ENCODE results near the gene NEK4. TPM values are rescaled to one million over a fixed set of nuclear protein-coding genes. Genes with fewer than 3 reads are reported as not detected.

NEK4 gene
- total and polyA plus RNA-seq, 10 of the 15 experiments (the other 5 are each of a cell fraction or from before 2014, with no cell fraction given): 7.0 to 29.1 (median 16.4) TPM

DNA sequence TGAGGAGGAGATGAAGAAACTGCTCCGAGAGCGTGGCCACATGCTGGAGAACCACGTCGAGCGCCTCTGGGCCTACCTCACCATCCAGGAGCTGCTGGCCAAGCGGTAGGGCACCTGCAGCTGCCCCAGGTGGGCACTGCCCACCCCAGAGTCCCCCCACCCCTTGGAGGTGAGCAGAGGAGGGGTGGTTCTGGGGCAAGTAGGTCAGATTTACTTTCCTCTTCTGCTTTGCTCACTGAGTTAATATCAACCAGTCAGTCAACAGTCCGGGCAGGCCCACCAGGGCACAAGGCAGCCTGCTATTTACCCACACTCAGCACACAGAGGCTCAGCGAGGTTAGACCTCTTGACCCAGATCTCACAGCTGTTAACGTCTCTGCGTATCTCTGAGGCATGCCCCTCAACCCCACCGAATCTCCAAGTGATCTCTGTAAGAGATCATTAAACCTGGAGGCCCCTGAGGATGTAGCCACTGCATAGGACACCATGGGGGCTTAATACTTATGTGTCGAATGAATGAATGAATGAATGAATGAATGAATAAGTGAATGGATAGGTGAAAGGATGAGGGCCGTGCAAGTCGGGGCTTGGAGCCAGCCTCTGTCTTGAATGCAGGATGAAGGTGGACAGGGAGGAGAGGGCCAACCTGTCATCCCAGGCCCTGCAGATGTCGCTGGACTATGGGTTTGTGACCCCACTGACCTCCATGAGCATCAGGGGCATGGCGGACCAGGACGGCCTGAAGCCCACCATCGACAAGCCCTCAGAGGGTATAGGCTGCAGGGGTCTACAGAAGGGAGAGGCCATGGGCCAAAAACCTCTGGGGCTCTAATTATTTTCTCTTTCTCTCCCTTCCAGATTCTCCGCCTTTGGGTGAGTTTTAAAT lies 15.8 kb upstream of the NEK4 start (continued):
- TF ChIP-seq, protein P1, sequence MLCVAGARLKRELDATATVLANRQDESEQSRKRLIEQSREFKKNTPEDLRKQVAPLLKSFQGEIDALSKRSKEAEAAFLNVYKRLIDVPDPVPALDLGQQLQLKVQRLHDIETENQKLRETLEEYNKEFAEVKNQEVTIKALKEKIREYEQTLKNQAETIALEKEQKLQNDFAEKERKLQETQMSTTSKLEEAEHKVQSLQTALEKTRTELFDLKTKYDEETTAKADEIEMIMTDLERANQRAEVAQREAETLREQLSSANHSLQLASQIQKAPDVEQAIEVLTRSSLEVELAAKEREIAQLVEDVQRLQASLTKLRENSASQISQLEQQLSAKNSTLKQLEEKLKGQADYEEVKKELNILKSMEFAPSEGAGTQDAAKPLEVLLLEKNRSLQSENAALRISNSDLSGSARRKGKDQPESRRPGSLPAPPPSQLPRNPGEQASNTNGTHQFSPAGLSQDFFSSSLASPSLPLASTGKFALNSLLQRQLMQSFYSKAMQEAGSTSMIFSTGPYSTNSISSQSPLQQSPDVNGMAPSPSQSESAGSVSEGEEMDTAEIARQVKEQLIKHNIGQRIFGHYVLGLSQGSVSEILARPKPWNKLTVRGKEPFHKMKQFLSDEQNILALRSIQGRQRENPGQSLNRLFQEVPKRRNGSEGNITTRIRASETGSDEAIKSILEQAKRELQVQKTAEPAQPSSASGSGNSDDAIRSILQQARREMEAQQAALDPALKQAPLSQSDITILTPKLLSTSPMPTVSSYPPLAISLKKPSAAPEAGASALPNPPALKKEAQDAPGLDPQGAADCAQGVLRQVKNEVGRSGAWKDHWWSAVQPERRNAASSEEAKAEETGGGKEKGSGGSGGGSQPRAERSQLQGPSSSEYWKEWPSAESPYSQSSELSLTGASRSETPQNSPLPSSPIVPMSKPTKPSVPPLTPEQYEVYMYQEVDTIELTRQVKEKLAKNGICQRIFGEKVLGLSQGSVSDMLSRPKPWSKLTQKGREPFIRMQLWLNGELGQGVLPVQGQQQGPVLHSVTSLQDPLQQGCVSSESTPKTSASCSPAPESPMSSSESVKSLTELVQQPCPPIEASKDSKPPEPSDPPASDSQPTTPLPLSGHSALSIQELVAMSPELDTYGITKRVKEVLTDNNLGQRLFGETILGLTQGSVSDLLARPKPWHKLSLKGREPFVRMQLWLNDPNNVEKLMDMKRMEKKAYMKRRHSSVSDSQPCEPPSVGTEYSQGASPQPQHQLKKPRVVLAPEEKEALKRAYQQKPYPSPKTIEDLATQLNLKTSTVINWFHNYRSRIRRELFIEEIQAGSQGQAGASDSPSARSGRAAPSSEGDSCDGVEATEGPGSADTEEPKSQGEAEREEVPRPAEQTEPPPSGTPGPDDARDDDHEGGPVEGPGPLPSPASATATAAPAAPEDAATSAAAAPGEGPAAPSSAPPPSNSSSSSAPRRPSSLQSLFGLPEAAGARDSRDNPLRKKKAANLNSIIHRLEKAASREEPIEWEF (IDR thresholded peaks at IDR 0.05; ENCODE audit: insufficient replicate concordance, low read depth, low read length): no peak
- TF ChIP-seq RAD51 (IDR thresholded peaks at IDR 0.05) (no peak), CBX5 (IDR thresholded peaks at IDR 0.05; ENCODE audit: low read depth) (no peak), RBBP5 (conservative IDR thresholded peaks at IDR 0.05) (no peak), BACH1 (IDR thresholded peaks at IDR 0.05; ENCODE audit: borderline replicate concordance) (no peak), KAT2A (conservative IDR thresholded peaks at IDR 0.05; ENCODE audit: control insufficient read depth, low read depth, low read length) (no peak), PAX8 (IDR thresholded peaks at IDR 0.05) (no peak), IKZF2 (IDR thresholded peaks at IDR 0.05) (no peak), SREBF2 (IDR thresholded peaks at IDR 0.05; ENCODE audit: low read length) (no peak)
- TF ChIP-seq, protein P2, sequence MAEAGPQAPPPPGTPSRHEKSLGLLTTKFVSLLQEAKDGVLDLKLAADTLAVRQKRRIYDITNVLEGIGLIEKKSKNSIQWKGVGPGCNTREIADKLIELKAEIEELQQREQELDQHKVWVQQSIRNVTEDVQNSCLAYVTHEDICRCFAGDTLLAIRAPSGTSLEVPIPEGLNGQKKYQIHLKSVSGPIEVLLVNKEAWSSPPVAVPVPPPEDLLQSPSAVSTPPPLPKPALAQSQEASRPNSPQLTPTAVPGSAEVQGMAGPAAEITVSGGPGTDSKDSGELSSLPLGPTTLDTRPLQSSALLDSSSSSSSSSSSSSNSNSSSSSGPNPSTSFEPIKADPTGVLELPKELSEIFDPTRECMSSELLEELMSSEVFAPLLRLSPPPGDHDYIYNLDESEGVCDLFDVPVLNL (IDR thresholded peaks at IDR 0.05; ENCODE audit: low read depth, low read length): no peak

All from GM12878 (cell line).